ENCODE measurements around the gene GPATCH2L. TPM values are rescaled to one million over a fixed set of nuclear protein-coding genes. Genes with fewer than 3 reads are reported as not detected.

The GPATCH2L gene
- polyA plus RNA-seq, 2 of the 4 experiments (the other 2 are of a cell fraction), result 19.6 to 30.9 TPM

- Histone ChIP-seq H3K27ac (no peak overlapping the region), H3K4me3 (no peak overlapping the region), H3K4me1 (no peaks in the 10 kb centered on the region), H3K9me3 (no peaks in the 10 kb centered on the region), H3K4me2 (no peak overlapping the region)
- CTCF ChIA-PET, result interaction anchor here (1.2 kb wide), 1 partner anchor 281 kb away, joined by 3 read pairs; no protein-coding TSS in a partner anchor
- no peak for TF ChIP-seq MAZ (IDR thresholded peaks at IDR 0.05; ENCODE audit: borderline replicate concordance, low read depth, low read length)
- TF ChIP-seq, protein P1, sequence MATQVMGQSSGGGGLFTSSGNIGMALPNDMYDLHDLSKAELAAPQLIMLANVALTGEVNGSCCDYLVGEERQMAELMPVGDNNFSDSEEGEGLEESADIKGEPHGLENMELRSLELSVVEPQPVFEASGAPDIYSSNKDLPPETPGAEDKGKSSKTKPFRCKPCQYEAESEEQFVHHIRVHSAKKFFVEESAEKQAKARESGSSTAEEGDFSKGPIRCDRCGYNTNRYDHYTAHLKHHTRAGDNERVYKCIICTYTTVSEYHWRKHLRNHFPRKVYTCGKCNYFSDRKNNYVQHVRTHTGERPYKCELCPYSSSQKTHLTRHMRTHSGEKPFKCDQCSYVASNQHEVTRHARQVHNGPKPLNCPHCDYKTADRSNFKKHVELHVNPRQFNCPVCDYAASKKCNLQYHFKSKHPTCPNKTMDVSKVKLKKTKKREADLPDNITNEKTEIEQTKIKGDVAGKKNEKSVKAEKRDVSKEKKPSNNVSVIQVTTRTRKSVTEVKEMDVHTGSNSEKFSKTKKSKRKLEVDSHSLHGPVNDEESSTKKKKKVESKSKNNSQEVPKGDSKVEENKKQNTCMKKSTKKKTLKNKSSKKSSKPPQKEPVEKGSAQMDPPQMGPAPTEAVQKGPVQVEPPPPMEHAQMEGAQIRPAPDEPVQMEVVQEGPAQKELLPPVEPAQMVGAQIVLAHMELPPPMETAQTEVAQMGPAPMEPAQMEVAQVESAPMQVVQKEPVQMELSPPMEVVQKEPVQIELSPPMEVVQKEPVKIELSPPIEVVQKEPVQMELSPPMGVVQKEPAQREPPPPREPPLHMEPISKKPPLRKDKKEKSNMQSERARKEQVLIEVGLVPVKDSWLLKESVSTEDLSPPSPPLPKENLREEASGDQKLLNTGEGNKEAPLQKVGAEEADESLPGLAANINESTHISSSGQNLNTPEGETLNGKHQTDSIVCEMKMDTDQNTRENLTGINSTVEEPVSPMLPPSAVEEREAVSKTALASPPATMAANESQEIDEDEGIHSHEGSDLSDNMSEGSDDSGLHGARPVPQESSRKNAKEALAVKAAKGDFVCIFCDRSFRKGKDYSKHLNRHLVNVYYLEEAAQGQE (IDR thresholded peaks at IDR 0.05), result no peak
- ATAC-seq (no peak), DNase-seq (ENCODE audit: low read depth in 1 of 2, low spot score in 1 of 2) (no peak), FAIRE-seq (no peak)
- 39% methylated on average over 2 of the region's 2 CpGs for WGBS (ENCODE audit: missing lambda C conversion rate)
- POLR2A ChIA-PET, result no interaction called here
Observed at GRCh38 chr14:76106188-76106587, 45.5 kb upstream of the GPATCH2L start.

- FAIRE-seq (no peak), ATAC-seq (no peak), DNase-seq (ENCODE audit: low read depth in 1 of 2, low spot score in 1 of 2) (no peak)
- WGBS (ENCODE audit: missing lambda C conversion rate), result 44% methylated on average over 14 of the region's 14 CpGs
- ChIA-PET POLR2A (no interaction called here), CTCF (no interaction called here)
- H3K9me3 ChIP-seq, result no peaks in the 10 kb centered on the region
- no peak overlapping the region for H3K4me3 ChIP-seq
- no peak overlapping the region for H3K4me2 ChIP-seq
- no peak overlapping the region for H3K27ac ChIP-seq
- no peaks in the 10 kb centered on the region for H3K4me1 ChIP-seq
- TF ChIP-seq HMGXB4 (CRISPR knock-in tag; IDR thresholded peaks at IDR 0.05; ENCODE audit: borderline replicate concordance), result no peak
- no peak for TF ChIP-seq POLR2AphosphoS2 (conservative IDR thresholded peaks at IDR 0.05; ENCODE audit: low read length)
- no peak for TF ChIP-seq CHD4 (IDR thresholded peaks at IDR 0.05; ENCODE audit: borderline replicate concordance)
- TF ChIP-seq MAFK (IDR thresholded peaks at IDR 0.05; ENCODE audit: partially characterized antibody), result no peak
- no peak for TF ChIP-seq EHF (CRISPR knock-in tag; IDR thresholded peaks at IDR 0.05)
- TF ChIP-seq HDAC2 (IDR thresholded peaks at IDR 0.05), result no peak
- TF ChIP-seq CHD2 (IDR thresholded peaks at IDR 0.05; ENCODE audit: low read length, partially characterized antibody), result no peak
- no peak for TF ChIP-seq TFCP2L1 (CRISPR knock-in tag; IDR thresholded peaks at IDR 0.05)
- TF ChIP-seq POLR2A (IDR thresholded peaks at IDR 0.05; ENCODE audit: low read length), result no peak
- TF ChIP-seq NFE2L2 (conservative IDR thresholded peaks at IDR 0.05; ENCODE audit: low read length), result no peak
- no peak for TF ChIP-seq HEYL (CRISPR knock-in tag; IDR thresholded peaks at IDR 0.05)
- TF ChIP-seq CBX2 (IDR thresholded peaks at IDR 0.05; ENCODE audit: borderline replicate concordance, low read depth), result no peak
Observed at GRCh38 chr14:76109087-76109880, 42.4 kb upstream of the GPATCH2L start.

GRCh38 chr14:76112889-76113624, 38.7 kb upstream of the GPATCH2L start:
- ChIA-PET CTCF (interaction anchor here (0.8 to 0.9 kb wide), 2 partner anchors 9 to 239 kb away, joined by 3 read pairs; no protein-coding TSS in a partner anchor), POLR2A (no interaction called here)
- Histone ChIP-seq H3K4me2 (no peak overlapping the region), H3K4me1 (no peaks in the 10 kb centered on the region), H3K27ac (no peak overlapping the region), H3K4me3 (no peak overlapping the region), H3K9me3 (no peaks in the 10 kb centered on the region)
- 40% methylated on average over 22 of the region's 22 CpGs for WGBS (ENCODE audit: missing lambda C conversion rate)
- ATAC-seq (peak in 1 of 2 experiments; percentile 23; a peak in 1 of 6 replicates), DNase-seq (ENCODE audit: low read depth in 1 of 2, low spot score in 1 of 2) (no peak), FAIRE-seq (no peak)
- no peak for TF ChIP-seq ATOH8 (CRISPR knock-in tag; IDR thresholded peaks at IDR 0.05; ENCODE audit: low read depth)

Measured in A549 (cell line).